WTC11 (cell line): ENCODE results near the gene OPN1LW. TPM values are rescaled to one million over a fixed set of nuclear protein-coding genes. Genes with fewer than 3 reads are reported as not detected.

Experiments
- ATAC-seq: fragments of 200-7000 bp; cut with Tn5 transposase; 2 replicates; pipeline ENCODE4 v1.10.0; 2021; ENCODE audit warnings: mild to moderate bottlenecking, moderate library complexity
- CTCF ChIA-PET: fragments of 300-600 bp; sonication (Branson Sonifier 250); formaldehyde crosslinking; loops from one replicate; lab custom pipeline; 2021; ENCODE audit warnings: antibody characterized with exemption; lab: Charles Lee
- POLR2A ChIA-PET: fragments of 350-600 bp; sonication (Branson Sonifier 250); formaldehyde crosslinking; loops from one replicate; lab custom pipeline; 2021; ENCODE audit warnings: antibody characterized with exemption; lab: Charles Lee
- DNase-seq: peaks from one replicate; pipeline ENCODE4 v3.0.0; 2021; ENCODE audit warnings: low spot score
- H3K27ac Mint-ChIP-seq: 2 replicates; pipeline ENCODE4 v1.8.0; 2021; ENCODE audit warnings: mixed read lengths
- H3K27me3 Mint-ChIP-seq: 2 replicates; pipeline ENCODE4 v1.8.0; 2021; ENCODE audit warnings: low read depth, mild to moderate bottlenecking, moderate library complexity, mixed read lengths
- H3K36me3 Mint-ChIP-seq: 2 replicates; pipeline ENCODE4 v1.8.0; 2021; ENCODE audit warnings: mixed read lengths
- H3K4me1 Mint-ChIP-seq: 2 replicates; pipeline ENCODE4 v1.8.0; 2022; ENCODE audit warnings: mixed read lengths
- H3K4me3 Mint-ChIP-seq: 2 replicates; pipeline ENCODE4 v1.8.0; 2021; ENCODE audit warnings: mild to moderate bottlenecking, moderate library complexity, mixed read lengths
- H3K9me3 Mint-ChIP-seq: 2 replicates; pipeline ENCODE4 v1.8.0; 2021; ENCODE audit warnings: mixed read lengths
- ATF1 ChIP-seq: sonication (generic); formaldehyde crosslinking; IDR thresholded peaks from 2 replicates; pipeline ENCODE4 v1.8.1; 2023; ENCODE audit warnings: mild to moderate bottlenecking, moderate library complexity, missing genetic modification reagents
- GRHL2 ChIP-seq: fragments of 250-450 bp; sonication (Bioruptor Pico); IDR thresholded peaks from 2 replicates; pipeline ENCODE4 v1.8.0; 2022; ENCODE audit warnings: mild to moderate bottlenecking, moderate library complexity; ENCODE audit not compliant: insufficient replicate concordance, severe bottlenecking
- GTF2I ChIP-seq: fragments of 250-450 bp; sonication (Bioruptor Pico); conservative IDR thresholded peaks from 2 replicates; pipeline ENCODE4 v1.4.0; 2021; ENCODE audit warnings: mild to moderate bottlenecking
- JAZF1 ChIP-seq: fragments of 250-450 bp; sonication (Bioruptor Pico); IDR thresholded peaks from 2 replicates; pipeline ENCODE4 v1.9.0; 2021; ENCODE audit warnings: moderate library complexity, mild to moderate bottlenecking, inconsistent platforms
- NFYB ChIP-seq: sonication (generic); formaldehyde crosslinking; conservative IDR thresholded peaks from 2 replicates; pipeline ENCODE4 v1.8.0; 2022; ENCODE audit warnings: low read depth, missing genetic modification reagents
- NR3C1 ChIP-seq: sonication (generic); formaldehyde crosslinking; conservative IDR thresholded peaks from 2 replicates; pipeline ENCODE4 v1.8.1; 2023; ENCODE audit warnings: low read depth, mild to moderate bottlenecking, missing genetic modification reagents
- SOX15 ChIP-seq: fragments of 250-450 bp; sonication (Bioruptor Pico); IDR thresholded peaks from 2 replicates; pipeline ENCODE4 v1.9.0; 2021; ENCODE audit warnings: mild to moderate bottlenecking
- SP1 ChIP-seq: sonication (generic); formaldehyde crosslinking; conservative IDR thresholded peaks from 2 replicates; pipeline ENCODE4 v1.8.1; 2022; ENCODE audit warnings: missing genetic modification reagents
- TEAD1 ChIP-seq: sonication (generic); formaldehyde crosslinking; IDR thresholded peaks from 2 replicates; pipeline ENCODE4 v1.8.0; 2022; ENCODE audit warnings: mild to moderate bottlenecking, missing genetic modification reagents
- ZNF121 ChIP-seq: sonication (generic); formaldehyde crosslinking; IDR thresholded peaks from 2 replicates; pipeline ENCODE4 v1.8.0; 2023; ENCODE audit warnings: missing genetic modification reagents
- ZNF423 ChIP-seq: fragments of 250-450 bp; sonication (Bioruptor Pico); IDR thresholded peaks from 2 replicates; pipeline ENCODE4 v2.1.2; 2022; ENCODE audit warnings: mild to moderate bottlenecking, moderate library complexity
- total RNA-seq: library from RNA; stranded (reverse); gene quantifications from 3 replicates; pipeline ENCODE4 v1.2.3, GENCODE V29; 2021
- TF ChIP-seq, protein P1 (sequence below): sonication (generic); formaldehyde crosslinking; IDR thresholded peaks from 2 replicates; pipeline ENCODE4 v1.8.0; 2023; ENCODE audit warnings: mild to moderate bottlenecking, missing genetic modification reagents
- TF ChIP-seq, protein P2 (sequence below): sonication (generic); formaldehyde crosslinking; IDR thresholded peaks from 2 replicates; pipeline ENCODE4 v1.8.1; 2023; ENCODE audit warnings: mild to moderate bottlenecking, moderate library complexity, missing genetic modification reagents
- TF ChIP-seq, protein P3 (sequence below): sonication (generic); formaldehyde crosslinking; IDR thresholded peaks from 2 replicates; pipeline ENCODE4 v1.8.0; 2022; ENCODE audit warnings: mild to moderate bottlenecking, missing genetic modification reagents
- TF ChIP-seq, protein P4 (sequence below): sonication (generic); formaldehyde crosslinking; IDR thresholded peaks from 2 replicates; pipeline ENCODE4 v1.8.0; 2022; ENCODE audit warnings: mild to moderate bottlenecking, missing genetic modification reagents
- TF ChIP-seq, protein P5 (sequence below): fragments of 250-450 bp; sonication (Bioruptor Pico); IDR thresholded peaks from 2 replicates; pipeline ENCODE4 v1.9.0; 2021; ENCODE audit warnings: moderate library complexity, mild to moderate bottlenecking, inconsistent platforms, borderline replicate concordance
- TF ChIP-seq, protein P6 (sequence below): fragments of 250-450 bp; sonication (Bioruptor Pico); IDR thresholded peaks from 2 replicates; pipeline ENCODE4 v2.1.2; 2022; ENCODE audit warnings: mild to moderate bottlenecking, moderate library complexity
- TF ChIP-seq, protein P7 (sequence below): sonication (generic); formaldehyde crosslinking; IDR thresholded peaks from 2 replicates; pipeline ENCODE4 v1.8.1; 2022; ENCODE audit warnings: missing genetic modification reagents, borderline replicate concordance
- TF ChIP-seq, protein P8 (sequence below): sonication (generic); formaldehyde crosslinking; IDR thresholded peaks from 2 replicates; pipeline ENCODE4 v1.8.0; 2023; ENCODE audit warnings: missing genetic modification reagents

OPN1LW gene
- total RNA-seq, 1 experiment from 2014 or later, result not detected

DNA sequence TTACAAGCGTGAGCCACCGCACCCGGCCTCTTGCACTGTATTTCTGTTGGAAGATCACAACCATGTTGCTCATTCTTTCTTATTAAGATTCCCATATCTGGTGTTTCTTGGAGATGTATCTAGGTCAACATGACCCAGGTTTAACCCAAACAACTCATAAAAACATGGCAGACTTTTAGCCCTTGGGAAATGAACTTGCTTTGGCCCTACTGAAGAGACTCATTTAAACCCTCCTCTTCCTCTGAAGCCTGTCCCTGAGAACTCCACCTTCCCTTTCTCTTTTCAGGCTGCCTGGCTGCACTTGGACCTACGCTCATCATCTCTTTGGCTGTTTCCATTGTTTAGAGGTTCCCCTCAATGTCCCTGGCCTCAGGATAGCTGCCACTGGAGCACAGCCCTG is 22.8 kb upstream of the OPN1LW start (continued):
- TF ChIP-seq, protein P1, sequence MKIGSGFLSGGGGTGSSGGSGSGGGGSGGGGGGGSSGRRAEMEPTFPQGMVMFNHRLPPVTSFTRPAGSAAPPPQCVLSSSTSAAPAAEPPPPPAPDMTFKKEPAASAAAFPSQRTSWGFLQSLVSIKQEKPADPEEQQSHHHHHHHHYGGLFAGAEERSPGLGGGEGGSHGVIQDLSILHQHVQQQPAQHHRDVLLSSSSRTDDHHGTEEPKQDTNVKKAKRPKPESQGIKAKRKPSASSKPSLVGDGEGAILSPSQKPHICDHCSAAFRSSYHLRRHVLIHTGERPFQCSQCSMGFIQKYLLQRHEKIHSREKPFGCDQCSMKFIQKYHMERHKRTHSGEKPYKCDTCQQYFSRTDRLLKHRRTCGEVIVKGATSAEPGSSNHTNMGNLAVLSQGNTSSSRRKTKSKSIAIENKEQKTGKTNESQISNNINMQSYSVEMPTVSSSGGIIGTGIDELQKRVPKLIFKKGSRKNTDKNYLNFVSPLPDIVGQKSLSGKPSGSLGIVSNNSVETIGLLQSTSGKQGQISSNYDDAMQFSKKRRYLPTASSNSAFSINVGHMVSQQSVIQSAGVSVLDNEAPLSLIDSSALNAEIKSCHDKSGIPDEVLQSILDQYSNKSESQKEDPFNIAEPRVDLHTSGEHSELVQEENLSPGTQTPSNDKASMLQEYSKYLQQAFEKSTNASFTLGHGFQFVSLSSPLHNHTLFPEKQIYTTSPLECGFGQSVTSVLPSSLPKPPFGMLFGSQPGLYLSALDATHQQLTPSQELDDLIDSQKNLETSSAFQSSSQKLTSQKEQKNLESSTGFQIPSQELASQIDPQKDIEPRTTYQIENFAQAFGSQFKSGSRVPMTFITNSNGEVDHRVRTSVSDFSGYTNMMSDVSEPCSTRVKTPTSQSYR (CRISPR knock-in tag), result no peak
- no peak for TF ChIP-seq NFYB
- TF ChIP-seq, protein P2, sequence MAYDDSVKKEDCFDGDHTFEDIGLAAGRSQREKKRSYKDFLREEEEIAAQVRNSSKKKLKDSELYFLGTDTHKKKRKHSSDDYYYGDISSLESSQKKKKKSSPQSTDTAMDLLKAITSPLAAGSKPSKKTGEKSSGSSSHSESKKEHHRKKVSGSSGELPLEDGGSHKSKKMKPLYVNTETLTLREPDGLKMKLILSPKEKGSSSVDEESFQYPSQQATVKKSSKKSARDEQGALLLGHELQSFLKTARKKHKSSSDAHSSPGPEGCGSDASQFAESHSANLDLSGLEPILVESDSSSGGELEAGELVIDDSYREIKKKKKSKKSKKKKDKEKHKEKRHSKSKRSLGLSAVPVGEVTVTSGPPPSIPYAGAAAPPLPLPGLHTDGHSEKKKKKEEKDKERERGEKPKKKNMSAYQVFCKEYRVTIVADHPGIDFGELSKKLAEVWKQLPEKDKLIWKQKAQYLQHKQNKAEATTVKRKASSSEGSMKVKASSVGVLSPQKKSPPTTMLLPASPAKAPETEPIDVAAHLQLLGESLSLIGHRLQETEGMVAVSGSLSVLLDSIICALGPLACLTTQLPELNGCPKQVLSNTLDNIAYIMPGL, result no peak
- no peak for TF ChIP-seq ZNF121 (CRISPR knock-in tag)
- no peak for TF ChIP-seq ATF1 (CRISPR knock-in tag)
- TF ChIP-seq TEAD1 (CRISPR knock-in tag), result no peak
- TF ChIP-seq, protein P3, sequence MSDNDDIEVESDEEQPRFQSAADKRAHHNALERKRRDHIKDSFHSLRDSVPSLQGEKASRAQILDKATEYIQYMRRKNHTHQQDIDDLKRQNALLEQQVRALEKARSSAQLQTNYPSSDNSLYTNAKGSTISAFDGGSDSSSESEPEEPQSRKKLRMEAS (CRISPR knock-in tag), result no peak
- TF ChIP-seq, protein P4, sequence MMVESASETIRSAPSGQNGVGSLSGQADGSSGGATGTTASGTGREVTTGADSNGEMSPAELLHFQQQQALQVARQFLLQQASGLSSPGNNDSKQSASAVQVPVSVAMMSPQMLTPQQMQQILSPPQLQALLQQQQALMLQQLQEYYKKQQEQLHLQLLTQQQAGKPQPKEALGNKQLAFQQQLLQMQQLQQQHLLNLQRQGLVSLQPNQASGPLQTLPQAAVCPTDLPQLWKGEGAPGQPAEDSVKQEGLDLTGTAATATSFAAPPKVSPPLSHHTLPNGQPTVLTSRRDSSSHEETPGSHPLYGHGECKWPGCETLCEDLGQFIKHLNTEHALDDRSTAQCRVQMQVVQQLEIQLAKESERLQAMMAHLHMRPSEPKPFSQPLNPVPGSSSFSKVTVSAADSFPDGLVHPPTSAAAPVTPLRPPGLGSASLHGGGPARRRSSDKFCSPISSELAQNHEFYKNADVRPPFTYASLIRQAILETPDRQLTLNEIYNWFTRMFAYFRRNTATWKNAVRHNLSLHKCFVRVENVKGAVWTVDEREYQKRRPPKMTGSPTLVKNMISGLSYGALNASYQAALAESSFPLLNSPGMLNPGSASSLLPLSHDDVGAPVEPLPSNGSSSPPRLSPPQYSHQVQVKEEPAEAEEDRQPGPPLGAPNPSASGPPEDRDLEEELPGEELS, result no peak

DNA sequence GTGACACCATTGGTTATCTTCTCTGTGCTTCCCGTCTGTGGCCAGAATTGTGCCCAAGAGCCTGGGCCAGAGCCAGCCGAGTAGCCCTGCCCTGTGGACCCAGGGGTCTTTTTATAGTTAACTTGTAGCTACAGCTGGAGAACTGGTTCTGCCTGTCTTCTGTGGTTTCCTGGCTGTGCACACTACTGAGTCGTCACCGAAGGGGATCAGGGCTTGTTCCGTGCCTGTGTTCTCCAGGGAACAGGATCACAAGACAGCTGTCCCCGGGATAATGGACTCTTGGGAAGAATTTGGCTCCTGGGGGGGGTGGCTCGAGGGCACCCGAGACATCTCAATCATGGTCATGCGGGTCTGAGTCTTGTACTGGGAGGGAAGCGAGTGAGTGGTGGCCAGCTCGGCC is 22.1 kb upstream of the OPN1LW start:
- ChIA-PET CTCF (no interaction called here), POLR2A (no interaction called here)
- ATAC-seq (no peak), DNase-seq (no peak)
- Mint-ChIP-seq H3K4me1 (no peaks in the 10 kb centered on the region), H3K9me3 (peaks cover 4% of the 10 kb centered on the region; the same call in 1 of the 2 replicates), H3K27ac (no peak overlapping the region), H3K4me3 (no peak overlapping the region), H3K36me3 (no peaks in the 10 kb centered on the region), H3K27me3 (no peaks in the 10 kb centered on the region)
- TF ChIP-seq SOX15 (CRISPR knock-in tag) (no peak), NR3C1 (CRISPR knock-in tag) (no peak), SP1 (CRISPR knock-in tag) (no peak), GTF2I (CRISPR knock-in tag) (no peak), JAZF1 (CRISPR knock-in tag) (no peak), ZNF423 (no peak), GRHL2 (CRISPR knock-in tag) (no peak)
- TF ChIP-seq, protein P5, sequence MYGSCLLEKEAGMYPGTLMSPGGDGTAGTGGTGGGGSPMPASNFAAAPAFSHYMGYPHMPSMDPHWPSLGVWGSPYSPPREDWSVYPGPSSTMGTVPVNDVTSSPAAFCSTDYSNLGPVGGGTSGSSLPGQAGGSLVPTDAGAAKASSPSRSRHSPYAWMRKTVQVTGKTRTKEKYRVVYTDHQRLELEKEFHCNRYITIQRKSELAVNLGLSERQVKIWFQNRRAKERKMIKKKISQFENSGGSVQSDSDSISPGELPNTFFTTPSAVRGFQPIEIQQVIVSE (CRISPR knock-in tag), result no peak
- TF ChIP-seq, protein P6, sequence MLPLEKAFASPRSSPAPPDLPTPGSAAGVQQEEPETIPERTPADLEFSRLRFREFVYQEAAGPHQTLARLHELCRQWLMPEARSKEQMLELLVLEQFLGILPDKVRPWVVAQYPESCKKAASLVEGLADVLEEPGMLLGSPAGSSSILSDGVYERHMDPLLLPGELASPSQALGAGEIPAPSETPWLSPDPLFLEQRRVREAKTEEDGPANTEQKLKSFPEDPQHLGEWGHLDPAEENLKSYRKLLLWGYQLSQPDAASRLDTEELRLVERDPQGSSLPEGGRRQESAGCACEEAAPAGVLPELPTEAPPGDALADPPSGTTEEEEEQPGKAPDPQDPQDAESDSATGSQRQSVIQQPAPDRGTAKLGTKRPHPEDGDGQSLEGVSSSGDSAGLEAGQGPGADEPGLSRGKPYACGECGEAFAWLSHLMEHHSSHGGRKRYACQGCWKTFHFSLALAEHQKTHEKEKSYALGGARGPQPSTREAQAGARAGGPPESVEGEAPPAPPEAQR, result no peak
- TF ChIP-seq, protein P7, sequence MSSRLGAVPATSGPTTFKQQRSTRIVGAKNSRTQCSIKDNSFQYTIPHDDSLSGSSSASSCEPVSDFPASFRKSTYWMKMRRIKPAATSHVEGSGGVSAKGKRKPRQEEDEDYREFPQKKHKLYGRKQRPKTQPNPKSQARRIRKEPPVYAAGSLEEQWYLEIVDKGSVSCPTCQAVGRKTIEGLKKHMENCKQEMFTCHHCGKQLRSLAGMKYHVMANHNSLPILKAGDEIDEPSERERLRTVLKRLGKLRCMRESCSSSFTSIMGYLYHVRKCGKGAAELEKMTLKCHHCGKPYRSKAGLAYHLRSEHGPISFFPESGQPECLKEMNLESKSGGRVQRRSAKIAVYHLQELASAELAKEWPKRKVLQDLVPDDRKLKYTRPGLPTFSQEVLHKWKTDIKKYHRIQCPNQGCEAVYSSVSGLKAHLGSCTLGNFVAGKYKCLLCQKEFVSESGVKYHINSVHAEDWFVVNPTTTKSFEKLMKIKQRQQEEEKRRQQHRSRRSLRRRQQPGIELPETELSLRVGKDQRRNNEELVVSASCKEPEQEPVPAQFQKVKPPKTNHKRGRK (CRISPR knock-in tag), result no peak
- TF ChIP-seq, protein P8, sequence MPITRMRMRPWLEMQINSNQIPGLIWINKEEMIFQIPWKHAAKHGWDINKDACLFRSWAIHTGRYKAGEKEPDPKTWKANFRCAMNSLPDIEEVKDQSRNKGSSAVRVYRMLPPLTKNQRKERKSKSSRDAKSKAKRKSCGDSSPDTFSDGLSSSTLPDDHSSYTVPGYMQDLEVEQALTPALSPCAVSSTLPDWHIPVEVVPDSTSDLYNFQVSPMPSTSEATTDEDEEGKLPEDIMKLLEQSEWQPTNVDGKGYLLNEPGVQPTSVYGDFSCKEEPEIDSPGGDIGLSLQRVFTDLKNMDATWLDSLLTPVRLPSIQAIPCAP, result no peak
